IMR-90 (cell line): ENCODE measurements around the gene OR5AK2. TPM values are rescaled to one million over a fixed set of nuclear protein-coding genes. Genes with fewer than 3 reads are reported as not detected.

Experiments used
- ATAC-seq: fragments of 200-7000 bp; cut with Tn5 transposase; 2 replicates; pipeline ENCODE4 v1.9.1; 2020; ENCODE audit warnings: low read depth, mild to moderate bottlenecking, moderate library complexity
- BruUV-seq: library from RNA; stranded (reverse); fragments of 400-500 nt; replicated peaks from 2 replicates; lab custom pipeline; 2021; lab: Mats Ljungman, UMichigan
- CTCF ChIA-PET: fragments of 300-600 bp; formaldehyde crosslinking; extraction: SDS; loops from one replicate; lab custom pipeline; 2021; ENCODE audit warnings: antibody characterized with exemption; lab: Yijun Ruan, JAX
- POLR2A ChIA-PET: fragments of 300-600 bp; sonication (Branson Sonifier 250); formaldehyde crosslinking; loops from one replicate; lab custom pipeline; 2022; ENCODE audit warnings: antibody characterized with exemption; ENCODE audit not compliant: unreplicated experiment; lab: Charles Lee
- DNase-seq: peaks from one replicate; pipeline ENCODE4 v3.0.0; 2013
- H2AFZ ChIP-seq: replicated peaks from 2 replicates; pipeline ENCODE3; 2013; ENCODE audit warnings: low read length, mild to moderate bottlenecking; ENCODE audit not compliant: poor library complexity
- H2AK5ac ChIP-seq: 2 replicates; pipeline ENCODE4 v1.6.1; 2013; ENCODE audit warnings: low read depth, low read length, inconsistent platforms
- H2AK9ac ChIP-seq: replicated peaks from 2 replicates; pipeline ENCODE3; 2013; ENCODE audit warnings: mild to moderate bottlenecking, low read depth, low read length, moderate library complexity; ENCODE audit not compliant: poor library complexity
- H2BK120ac ChIP-seq: 2 replicates; pipeline ENCODE4 v1.6.1; 2013; ENCODE audit warnings: low read depth, low read length, inconsistent platforms
- H2BK15ac ChIP-seq: 3 replicates; pipeline ENCODE4 v1.6.1; 2013; ENCODE audit warnings: low read depth, low read length, inconsistent platforms
- H2BK20ac ChIP-seq: 2 replicates; pipeline ENCODE4 v1.6.1; 2013; ENCODE audit warnings: low read depth, mild to moderate bottlenecking, inconsistent platforms, low read length, moderate library complexity
- H2BK5ac ChIP-seq: 2 replicates; pipeline ENCODE4 v1.6.1; 2013; ENCODE audit warnings: mild to moderate bottlenecking, low read depth, low read length, inconsistent platforms; ENCODE audit not compliant: poor library complexity, severe bottlenecking
- H3K14ac ChIP-seq: replicated peaks from 2 replicates; pipeline ENCODE4 v1.6.1; 2013; ENCODE audit warnings: low read depth, low read length, inconsistent platforms
- H3K18ac ChIP-seq: 2 replicates; pipeline ENCODE4 v1.6.1; 2013; ENCODE audit warnings: low read depth, low read length, control low read depth
- H3K23ac ChIP-seq: 2 replicates; pipeline ENCODE4 v1.6.1; 2013; ENCODE audit warnings: low read depth, low read length, inconsistent platforms
- H3K27ac ChIP-seq: 2 replicates; pipeline ENCODE4 v1.5.1; 2013; ENCODE audit warnings: mild to moderate bottlenecking, control low read depth, low read length; ENCODE audit not compliant: insufficient read depth
- H3K27me3 ChIP-seq: 2 replicates; pipeline ENCODE4 v1.6.1; 2013; ENCODE audit warnings: low read length; ENCODE audit not compliant: control insufficient read depth, insufficient read depth
- H3K36me3 ChIP-seq: 2 replicates; pipeline ENCODE4 v1.6.1; 2013; ENCODE audit warnings: low read length, mixed read lengths; ENCODE audit not compliant: control insufficient read depth, insufficient read depth
- H3K4ac ChIP-seq: 2 replicates; pipeline ENCODE4 v1.6.1; 2013; ENCODE audit warnings: low read depth, low read length, inconsistent platforms
- H3K4me1 ChIP-seq: 2 replicates; pipeline ENCODE4 v1.6.1; 2013; ENCODE audit warnings: low read length, mixed read lengths; ENCODE audit not compliant: control insufficient read depth, insufficient read depth
- H3K4me2 ChIP-seq: 2 replicates; pipeline ENCODE4 v1.6.1; 2013; ENCODE audit warnings: low read depth, mild to moderate bottlenecking, control low read depth, low read length, moderate library complexity
- H3K4me3 ChIP-seq: 2 replicates; pipeline ENCODE4 v1.5.1; 2013; ENCODE audit warnings: low read depth, mild to moderate bottlenecking, control low read depth, low read length, moderate library complexity; ENCODE audit not compliant: insufficient read depth
- H3K56ac ChIP-seq: 2 replicates; pipeline ENCODE4 v1.6.1; 2013; ENCODE audit warnings: low read length, inconsistent platforms; ENCODE audit not compliant: insufficient read depth; ENCODE audit errors: extremely low read depth
- H3K79me1 ChIP-seq, 2 experiments: 2 replicates each; pipeline ENCODE4 v1.6.1; 2013; ENCODE audit warnings: low read length in 2 of 2, inconsistent platforms in 1 of 2, low read depth in 1 of 2
- H3K9ac ChIP-seq: 2 replicates; pipeline ENCODE4 v1.6.1; 2013; ENCODE audit warnings: low read depth, low read length, control low read depth
- H3K9me1 ChIP-seq: 2 replicates; pipeline ENCODE4 v1.6.1; 2013; ENCODE audit warnings: low read length, inconsistent platforms; ENCODE audit not compliant: insufficient read depth
- H3K9me3 ChIP-seq: 2 replicates; pipeline ENCODE4 v1.6.1; 2013; ENCODE audit warnings: low read length; ENCODE audit not compliant: control insufficient read depth, insufficient read depth
- H4K20me1 ChIP-seq: 2 replicates; pipeline ENCODE4 v1.6.1; 2013; ENCODE audit warnings: low read length, inconsistent platforms; ENCODE audit not compliant: insufficient read depth
- H4K5ac ChIP-seq: 2 replicates; pipeline ENCODE4 v1.6.1; 2013; ENCODE audit warnings: mild to moderate bottlenecking, low read depth, low read length, control low read depth
- H4K8ac ChIP-seq, 2 experiments: 2 replicates each; pipeline ENCODE4 v1.6.1; 2013; ENCODE audit warnings: low read depth in 2 of 2, low read length in 2 of 2, control low read depth in 1 of 2, inconsistent platforms in 1 of 2
- H4K91ac ChIP-seq: 2 replicates; pipeline ENCODE4 v1.6.1; 2013; ENCODE audit warnings: low read depth, low read length, inconsistent platforms; ENCODE audit not compliant: insufficient read depth
- BHLHE40 ChIP-seq: fragments of 150-350 bp; IDR thresholded peaks from 2 replicates; pipeline ENCODE4 v1.6.1; 2016; ENCODE audit warnings: mild to moderate bottlenecking, low read depth, low read length
- CHD1 ChIP-seq: IDR thresholded peaks from 2 replicates; pipeline ENCODE4 v1.6.1; 2012; ENCODE audit warnings: low read depth, low read length, improper control_type of control experiment
- CTCF ChIP-seq: conservative IDR thresholded peaks from 2 replicates; pipeline ENCODE4 v1.5.1; 2012; ENCODE audit warnings: mild to moderate bottlenecking, low read depth, low read length, improper control_type of control experiment
- ELK1 ChIP-seq: fragments of 150-350 bp; IDR thresholded peaks from 2 replicates; pipeline ENCODE4 v1.6.1; 2016; ENCODE audit warnings: low read depth, mild to moderate bottlenecking, low read length, moderate library complexity, borderline replicate concordance
- FOS ChIP-seq: fragments of 150-350 bp; IDR thresholded peaks from 2 replicates; pipeline ENCODE4 v1.6.1; 2016; ENCODE audit warnings: low read depth, low read length
- MAFK ChIP-seq: IDR thresholded peaks from 2 replicates; pipeline ENCODE4 v1.6.1; 2012; ENCODE audit warnings: low read depth, low read length, improper control_type of control experiment
- MAZ ChIP-seq: IDR thresholded peaks from 2 replicates; pipeline ENCODE4 v1.6.1; 2012; ENCODE audit warnings: low read depth, mild to moderate bottlenecking, low read length, improper control_type of control experiment, moderate library complexity, borderline replicate concordance
- MXI1 ChIP-seq: IDR thresholded peaks from 2 replicates; pipeline ENCODE4 v1.6.1; 2012; ENCODE audit warnings: low read depth, mild to moderate bottlenecking, low read length, moderate library complexity, borderline replicate concordance
- NFE2L2 ChIP-seq: fragments of 150-350 bp; IDR thresholded peaks from 2 replicates; pipeline ENCODE4 v1.6.1; 2016; ENCODE audit warnings: low read depth, mild to moderate bottlenecking, low read length
- RFX5 ChIP-seq: IDR thresholded peaks from 2 replicates; pipeline ENCODE4 v1.8.0; 2012; ENCODE audit warnings: low read depth, mild to moderate bottlenecking, low read length, moderate library complexity
- WGBS, 2 experiments: methylation state at CpG; one replicate each; pipeline versions ENCODE4 v1.1.5 to v1.1.7; 2013; ENCODE audit warnings: missing lambda C conversion rate in 2 of 2; ENCODE audit not compliant: insufficient read length in 1 of 2; ENCODE audit errors: extremely low coverage in 2 of 2; 5-methylcytosine and 5-hydroxymethylcytosine counted together
- dilution Hi-C: fragments of 300-500 bp; cut with HindIII; formaldehyde crosslinking; loops from one replicate; pipeline ENCODE4 v1.14.3; 2018; ENCODE audit warnings: low sequenced_read_pairs; ENCODE audit not compliant: unreplicated experiment
- in situ Hi-C: fragments of 300-500 bp; cut with MboI; formaldehyde crosslinking; loops from 3 replicates; pipeline ENCODE4 v1.14.3; 2019; ENCODE audit warnings: low sequenced_read_pairs, inconsistent platforms, mixed read lengths
- intact Hi-C: fragments of 100-400 bp; cut with micrococcal nuclease; formaldehyde crosslinking; loops from 2 replicates; pipeline ENCODE4 v1.10.0; 2022
- polyA plus RNA-seq, 3 experiments: library from polyadenylated mRNA; depleted of rRNA; stranded (reverse); fragments of >200 nt; gene quantifications; 2 replicates each; pipeline ENCODE4 v1.2.3, GENCODE V29; 2012; ENCODE audit warnings: low replicate concordance in 1 of 3
- total RNA-seq: library from RNA; depleted of rRNA; stranded (reverse); fragments of >200 nt; gene quantifications from 2 replicates; pipeline ENCODE4 v1.2.3, GENCODE V29; 2012

The OR5AK2 gene
- total and polyA plus RNA-seq, 2 of the 4 experiments (the other 2 are of a cell fraction) = not detected

GRCh38 chr11:56968524-56968923 lies 20.2 kb upstream of the OR5AK2 start:
- H2AFZ ChIP-seq = no peak overlapping the region
- no peak overlapping the region for H4K8ac ChIP-seq
- no peaks in the 10 kb centered on the region for H3K27me3 ChIP-seq
- H2AK9ac ChIP-seq = no peak overlapping the region
- no peaks in the 10 kb centered on the region for H3K36me3 ChIP-seq
- H4K20me1 ChIP-seq = no peaks in the 10 kb centered on the region
- no peak overlapping the region for H3K23ac ChIP-seq
- no peak overlapping the region for H2BK15ac ChIP-seq
- DNase-seq (no peak), ATAC-seq (no peak)
- dilution Hi-C loops (no loop called here), in situ Hi-C loops (no loop called here), intact Hi-C loops (no loop called here)
- no peak overlapping the region for H2BK120ac ChIP-seq
- no peak overlapping the region for H2BK5ac ChIP-seq
- H3K9me1 ChIP-seq = no peaks in the 10 kb centered on the region
- TF ChIP-seq RFX5 (no peak), CHD1 (no peak), NFE2L2 (no peak), CTCF (no peak), ELK1 (no peak), MAZ (no peak), BHLHE40 (no peak), MAFK (no peak), FOS (no peak), MXI1 (no peak)
- no peaks in the 10 kb centered on the region for H3K79me1 ChIP-seq
- no peak overlapping the region for H3K9ac ChIP-seq
- CTCF ChIA-PET = no interaction called here
- no peak overlapping the region for H3K4me2 ChIP-seq
- H3K56ac ChIP-seq = no peak overlapping the region
- H3K9me3 ChIP-seq = no peaks in the 10 kb centered on the region
- H4K91ac ChIP-seq = no peak overlapping the region
- H3K27ac ChIP-seq = no peak overlapping the region
- BruUV-seq = no TSS peak
- no peaks in the 10 kb centered on the region for H3K4me1 ChIP-seq
- H2AK5ac ChIP-seq = no peak overlapping the region
- no peak overlapping the region for H2BK20ac ChIP-seq
- POLR2A ChIA-PET = no interaction called here
- H3K18ac ChIP-seq = no peak overlapping the region
- no peak overlapping the region for H4K5ac ChIP-seq
- H3K4me3 ChIP-seq = no peak overlapping the region
- H3K14ac ChIP-seq = no peak overlapping the region
- no peak overlapping the region for H3K4ac ChIP-seq
- 75% methylated on average over 1 of the region's 4 CpGs; no CpG with 5 or more reads in 1 of the 2 experiments for WGBS, 2 experiments
